ENCODE data around the gene EFNA1. TPM values are rescaled to one million over a fixed set of nuclear protein-coding genes. Genes with fewer than 3 reads are reported as not detected.

The EFNA1 gene
- total and polyA plus RNA-seq, 2 of the 13 experiments (the other 11 are each of a cell fraction or from before 2014, with no cell fraction given), result 81.8 to 874 TPM

DNA sequence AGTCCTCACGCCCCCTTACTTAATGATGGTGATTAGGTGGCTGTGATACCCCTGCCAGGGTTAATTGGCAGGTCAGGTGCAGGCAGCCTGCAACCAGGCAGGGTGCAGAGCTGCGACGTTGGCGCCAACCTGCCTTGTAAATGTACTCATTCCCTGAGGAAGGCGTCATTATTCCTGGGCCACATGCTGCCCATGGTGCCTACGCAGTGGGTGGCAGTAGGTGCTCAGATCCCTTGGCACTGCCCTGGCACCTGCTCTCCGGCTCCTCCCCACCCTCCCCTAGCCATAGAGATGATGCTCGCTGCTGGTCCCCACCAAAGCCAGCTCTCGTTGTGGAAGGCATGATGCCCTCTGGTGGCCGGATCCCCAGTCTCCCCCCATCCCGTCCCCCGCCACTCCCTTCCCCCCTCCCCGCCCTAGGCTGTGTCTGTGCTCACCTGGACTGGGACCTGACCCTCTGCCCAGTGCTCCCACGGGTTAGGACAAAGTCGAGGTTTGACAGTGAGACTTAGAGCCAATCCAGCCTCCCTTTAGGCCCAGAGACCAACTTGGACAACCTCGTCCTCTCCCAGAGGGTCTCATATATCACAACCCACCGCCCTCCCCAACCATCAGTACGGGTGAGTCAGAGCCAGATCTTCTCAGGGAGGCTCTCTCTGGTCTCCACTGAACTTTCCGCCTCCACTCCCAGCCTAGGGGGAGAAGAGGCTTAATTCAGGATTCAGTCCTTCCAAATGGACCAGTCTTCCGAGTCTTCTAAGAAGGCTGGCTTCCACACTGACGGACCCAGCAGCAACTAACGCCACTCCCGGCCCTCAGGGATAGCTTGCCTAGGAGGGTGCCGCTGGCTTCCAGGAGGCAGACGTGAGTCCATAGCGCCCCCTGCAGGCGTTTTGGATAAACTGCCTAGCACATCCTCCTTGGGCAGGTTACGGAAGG is 39.8 kb downstream of the EFNA1 start (continued):
- TF ChIP-seq HIC2 (CRISPR knock-in tag; IDR thresholded peaks at IDR 0.05; ENCODE audit: low read depth) (peak; percentile 85), ZNF510 (CRISPR knock-in tag; IDR thresholded peaks at IDR 0.05; ENCODE audit: low read depth) (no peak), SKI (IDR thresholded peaks at IDR 0.05; ENCODE audit: partially characterized antibody) (no peak), DBP (CRISPR knock-in tag; IDR thresholded peaks at IDR 0.05; ENCODE audit: not compliant biosample characterization) (no peak), EHMT2 (IDR thresholded peaks at IDR 0.05; ENCODE audit: borderline replicate concordance, low read depth, low read length) (no peak), ZNF781 (CRISPR knock-in tag; IDR thresholded peaks at IDR 0.05; ENCODE audit: borderline replicate concordance, not compliant biosample characterization) (no peak), ZKSCAN1 (IDR thresholded peaks at IDR 0.05; ENCODE audit: low read length) (no peak), ZNF280D (CRISPR knock-in tag; IDR thresholded peaks at IDR 0.05) (no peak), ZNF232 (CRISPR knock-in tag; IDR thresholded peaks at IDR 0.05; ENCODE audit: borderline replicate concordance) (no peak), ZMYM3 (CRISPR knock-in tag; IDR thresholded peaks at IDR 0.05) (no peak; the same call in 1 of the 2 replicates), ZNF567 (CRISPR knock-in tag; IDR thresholded peaks at IDR 0.05; ENCODE audit: borderline replicate concordance) (no peak), ZNF747 (CRISPR knock-in tag; IDR thresholded peaks at IDR 0.05; ENCODE audit: borderline replicate concordance) (peak; percentile 52; the same call in 1 of the 2 replicates), ZFX (CRISPR knock-in tag; IDR thresholded peaks at IDR 0.05; ENCODE audit: low read depth) (0 out of 2 replicates have a peak, but pooled peaks have one; percentile 18), ZNF121 (CRISPR knock-in tag; IDR thresholded peaks at IDR 0.05) (no peak)
- TF ChIP-seq, protein P1, sequence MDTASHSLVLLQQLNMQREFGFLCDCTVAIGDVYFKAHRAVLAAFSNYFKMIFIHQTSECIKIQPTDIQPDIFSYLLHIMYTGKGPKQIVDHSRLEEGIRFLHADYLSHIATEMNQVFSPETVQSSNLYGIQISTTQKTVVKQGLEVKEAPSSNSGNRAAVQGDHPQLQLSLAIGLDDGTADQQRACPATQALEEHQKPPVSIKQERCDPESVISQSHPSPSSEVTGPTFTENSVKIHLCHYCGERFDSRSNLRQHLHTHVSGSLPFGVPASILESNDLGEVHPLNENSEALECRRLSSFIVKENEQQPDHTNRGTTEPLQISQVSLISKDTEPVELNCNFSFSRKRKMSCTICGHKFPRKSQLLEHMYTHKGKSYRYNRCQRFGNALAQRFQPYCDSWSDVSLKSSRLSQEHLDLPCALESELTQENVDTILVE (CRISPR knock-in tag; IDR thresholded peaks at IDR 0.05), result no peak
- TF ChIP-seq, protein P2, sequence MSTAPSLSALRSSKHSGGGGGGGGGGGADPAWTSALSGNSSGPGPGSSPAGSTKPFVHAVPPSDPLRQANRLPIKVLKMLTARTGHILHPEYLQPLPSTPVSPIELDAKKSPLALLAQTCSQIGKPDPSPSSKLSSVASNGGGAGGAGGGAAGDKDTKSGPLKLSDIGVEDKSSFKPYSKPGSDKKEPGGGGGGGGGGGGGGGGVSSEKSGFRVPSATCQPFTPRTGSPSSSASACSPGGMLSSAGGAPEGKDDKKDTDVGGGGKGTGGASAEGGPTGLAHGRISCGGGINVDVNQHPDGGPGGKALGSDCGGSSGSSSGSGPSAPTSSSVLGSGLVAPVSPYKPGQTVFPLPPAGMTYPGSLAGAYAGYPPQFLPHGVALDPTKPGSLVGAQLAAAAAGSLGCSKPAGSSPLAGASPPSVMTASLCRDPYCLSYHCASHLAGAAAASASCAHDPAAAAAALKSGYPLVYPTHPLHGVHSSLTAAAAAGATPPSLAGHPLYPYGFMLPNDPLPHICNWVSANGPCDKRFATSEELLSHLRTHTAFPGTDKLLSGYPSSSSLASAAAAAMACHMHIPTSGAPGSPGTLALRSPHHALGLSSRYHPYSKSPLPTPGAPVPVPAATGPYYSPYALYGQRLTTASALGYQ (CRISPR knock-in tag; IDR thresholded peaks at IDR 0.05), result no peak
- TF ChIP-seq, protein P3, sequence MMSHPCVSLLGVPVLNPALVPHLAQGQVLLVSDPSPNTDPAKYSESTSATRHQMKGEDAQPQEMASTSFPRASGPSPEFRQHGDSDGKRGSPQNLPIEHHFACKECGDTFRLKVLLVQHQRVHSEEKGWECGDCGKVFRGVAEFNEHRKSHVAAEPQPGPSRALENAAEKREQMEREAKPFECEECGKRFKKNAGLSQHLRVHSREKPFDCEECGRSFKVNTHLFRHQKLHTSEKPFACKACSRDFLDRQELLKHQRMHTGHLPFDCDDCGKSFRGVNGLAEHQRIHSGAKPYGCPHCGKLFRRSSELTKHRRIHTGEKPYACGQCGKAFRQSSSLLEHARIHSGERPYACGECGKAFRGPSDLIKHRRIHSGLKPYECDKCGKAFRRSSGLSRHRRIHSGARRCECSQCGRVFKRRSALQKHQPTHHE (CRISPR knock-in tag; IDR thresholded peaks at IDR 0.05; ENCODE audit: borderline replicate concordance), result no peak

Measured in HepG2 (cell line).